ENCODE measurements around the gene C2CD2.
A peak's percentile ranks its signal among the peaks of the same experiment; 100 is the strongest.

C2CD2 gene

GRCh38 chr21:41861987-41862386, 91.8 kb downstream of the C2CD2 start:
- no peaks in the 10 kb centered on the region for H3K79me1 ChIP-seq (ENCODE audit: low read depth, low read length)
- DNase-seq (ENCODE audit: low spot score) = no peak
- no peak overlapping the region for H4K8ac ChIP-seq (ENCODE audit: low read depth, low read length)
- H2AFZ ChIP-seq (ENCODE audit: low read length) = no peak overlapping the region
- H2AK5ac ChIP-seq (ENCODE audit: low read depth, low read length) = no peak overlapping the region
- H3K27ac ChIP-seq (replicated peaks; ENCODE audit: low read length) = no peak overlapping the region
- H3K9ac ChIP-seq (ENCODE audit: low read depth, low read length, poor library complexity) = no peak overlapping the region
- H3K23ac ChIP-seq (ENCODE audit: low read depth, low read length, poor library complexity) = no peak overlapping the region
- no peak overlapping the region for H3K4ac ChIP-seq (ENCODE audit: low read length)
- H4K91ac ChIP-seq (ENCODE audit: low read depth, low read length, poor library complexity) = no peak overlapping the region
- no peak overlapping the region for H2BK120ac ChIP-seq (ENCODE audit: low read depth, low read length)
- no CpG with 5 or more reads among the region's 17 CpGs for WGBS, 2 donors (ENCODE audit: extremely low coverage in 2 of 2, insufficient read length in 2 of 2, insufficient replicate concordance in 1 of 2)
- peaks cover 11 to 15% of the 10 kb centered on the region in 2 donors for H3K36me3 ChIP-seq (replicated peaks in 1 of 2; ENCODE audit: control insufficient read depth in 2 of 2, insufficient read depth in 2 of 2, low read length in 2 of 2)
- no peaks in the 10 kb centered on the region for H3K4me1 ChIP-seq (ENCODE audit: control insufficient read depth in 2 of 2, insufficient read depth in 1 of 2, low read depth in 1 of 2, low read length in 2 of 2)
- H3K14ac ChIP-seq (ENCODE audit: low read length) = peak overlapping the region; percentile 84
- H3K27me3 ChIP-seq (ENCODE audit: control insufficient read depth in 3 of 3, insufficient read depth in 3 of 3, low read depth in 1 of 3, low read length in 3 of 3) = no peaks in the 10 kb centered on the region
- no peak overlapping the region for H3K18ac ChIP-seq (ENCODE audit: low read length)
- H3K4me3 ChIP-seq (ENCODE audit: low read length in 2 of 2) = no peak overlapping the region
- no peak overlapping the region for H3K4me2 ChIP-seq (ENCODE audit: insufficient read depth, low read length, poor library complexity, severe bottlenecking)
- H2BK12ac ChIP-seq (ENCODE audit: low read length) = no peak overlapping the region
- no peak overlapping the region for H2BK15ac ChIP-seq (ENCODE audit: low read length)
- H2BK5ac ChIP-seq (ENCODE audit: low read length) = no peak overlapping the region
- H3K9me3 ChIP-seq (replicated peaks in 1 of 2; ENCODE audit: control insufficient read depth in 2 of 2, insufficient read depth in 1 of 2, low read depth in 1 of 2, low read length in 2 of 2) = no peaks in the 10 kb centered on the region

DNA sequence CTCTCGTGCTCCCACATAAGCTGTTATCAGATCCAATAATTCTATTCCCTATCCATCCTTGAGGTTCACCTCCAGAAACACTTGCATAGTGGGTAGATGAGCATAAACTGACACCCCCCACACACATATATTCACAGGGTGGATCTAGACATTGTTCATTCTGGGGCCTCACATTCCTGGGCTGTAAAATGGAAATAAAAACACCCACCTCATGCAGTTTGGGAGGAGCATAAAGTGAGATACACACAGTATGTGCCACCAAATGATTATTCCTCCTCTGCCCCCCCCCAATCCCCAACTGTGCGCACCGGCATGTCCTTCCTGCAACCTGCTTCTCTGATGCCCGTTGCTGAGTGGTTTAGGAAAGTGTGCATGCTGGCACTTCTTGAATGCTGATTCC, 92.6 kb downstream of the C2CD2 start:
- Histone ChIP-seq H3K4ac (ENCODE audit: low read length) (no peak overlapping the region), H2BK15ac (ENCODE audit: low read length) (no peak overlapping the region), H3K36me3 (replicated peaks in 1 of 2; ENCODE audit: control insufficient read depth in 2 of 2, insufficient read depth in 2 of 2, low read length in 2 of 2) (peaks cover 13 to 23% of the 10 kb centered on the region in 2 donors), H4K91ac (ENCODE audit: low read depth, low read length, poor library complexity) (no peak overlapping the region), H2AK5ac (ENCODE audit: low read depth, low read length) (no peak overlapping the region), H2BK120ac (ENCODE audit: low read depth, low read length) (no peak overlapping the region), H3K27me3 (ENCODE audit: control insufficient read depth in 3 of 3, insufficient read depth in 3 of 3, low read depth in 1 of 3, low read length in 3 of 3) (no peaks in the 10 kb centered on the region), H3K9ac (ENCODE audit: low read depth, low read length, poor library complexity) (no peak overlapping the region), H2AFZ (ENCODE audit: low read length) (no peak overlapping the region), H3K79me1 (ENCODE audit: low read depth, low read length) (no peaks in the 10 kb centered on the region), H3K9me3 (replicated peaks in 1 of 2; ENCODE audit: control insufficient read depth in 2 of 2, insufficient read depth in 1 of 2, low read depth in 1 of 2, low read length in 2 of 2) (no peaks in the 10 kb centered on the region), H3K18ac (ENCODE audit: low read length) (peak overlapping the region; percentile 72), H3K23ac (ENCODE audit: low read depth, low read length, poor library complexity) (no peak overlapping the region), H2BK12ac (ENCODE audit: low read length) (no peak overlapping the region), H3K14ac (ENCODE audit: low read length) (no peak overlapping the region), H4K8ac (ENCODE audit: low read depth, low read length) (no peak overlapping the region), H3K4me1 (ENCODE audit: control insufficient read depth in 2 of 2, insufficient read depth in 1 of 2, low read depth in 1 of 2, low read length in 2 of 2) (no peaks in the 10 kb centered on the region), H3K4me3 (ENCODE audit: low read length in 2 of 2) (no peak overlapping the region), H3K27ac (replicated peaks; ENCODE audit: low read length) (no peak overlapping the region), H2BK5ac (ENCODE audit: low read length) (no peak overlapping the region), H3K4me2 (ENCODE audit: insufficient read depth, low read length, poor library complexity, severe bottlenecking) (no peak overlapping the region)
- no CpG with 5 or more reads among the region's 4 CpGs for WGBS, 2 donors (ENCODE audit: extremely low coverage in 2 of 2, insufficient read length in 2 of 2, insufficient replicate concordance in 1 of 2)
- no peak for DNase-seq (ENCODE audit: low spot score)

GRCh38 chr21:41859297-41859980, 94.4 kb downstream of the C2CD2 start:
- no CpG with 5 or more reads among the region's 23 CpGs for WGBS, 2 donors (ENCODE audit: extremely low coverage in 2 of 2, insufficient read length in 2 of 2, insufficient replicate concordance in 1 of 2)
- Histone ChIP-seq H4K8ac (ENCODE audit: low read depth, low read length) (no peak overlapping the region), H2BK12ac (ENCODE audit: low read length) (no peak overlapping the region)

DNA sequence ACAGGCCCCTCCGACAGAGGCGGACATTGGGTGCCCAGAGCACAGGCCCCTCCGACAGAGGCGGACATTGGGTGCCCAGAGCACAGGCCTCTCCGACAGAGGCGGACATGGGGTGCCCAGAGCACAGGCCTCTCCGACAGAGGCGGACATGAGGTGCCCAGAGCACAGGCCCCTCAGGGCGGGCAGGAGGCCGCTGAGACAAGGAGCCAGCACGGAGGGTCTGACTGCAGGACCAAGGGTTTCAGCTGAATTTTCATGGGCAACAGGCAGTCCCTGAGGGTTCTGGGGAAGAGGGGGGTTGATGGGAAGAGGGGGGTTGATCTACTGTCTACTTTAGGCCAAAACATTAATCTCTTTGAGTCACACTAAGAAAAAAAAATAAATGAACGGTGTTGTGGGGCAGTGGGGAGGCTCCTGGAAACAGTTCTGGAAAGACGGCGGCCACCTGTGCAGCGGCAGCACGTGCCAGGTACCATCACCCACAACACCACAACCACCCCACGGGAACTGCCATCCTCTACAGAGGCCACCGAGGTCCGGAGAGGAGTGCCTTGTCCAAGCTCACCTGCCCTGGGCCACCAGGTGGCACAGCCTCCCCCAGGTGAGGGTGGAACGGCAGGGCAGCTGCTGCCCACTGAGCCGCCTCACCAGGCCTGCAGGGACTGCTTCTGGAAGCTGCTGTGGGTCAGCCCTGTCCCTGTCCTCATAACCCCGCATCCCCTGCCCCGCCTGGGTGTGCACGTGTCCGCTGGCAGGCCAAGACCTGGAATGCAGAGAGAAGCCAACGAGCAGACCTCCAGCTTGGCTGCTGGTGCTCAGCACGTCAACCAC, 95.1 kb downstream of the C2CD2 start:
- Histone ChIP-seq H2AFZ (ENCODE audit: low read length) (no peak overlapping the region), H2BK12ac (ENCODE audit: low read length) (no peak overlapping the region), H4K8ac (ENCODE audit: low read depth, low read length) (no peak overlapping the region), H3K9ac (ENCODE audit: low read depth, low read length, poor library complexity) (peak overlapping the region; percentile 3), H2BK5ac (ENCODE audit: low read length) (no peak overlapping the region), H3K79me1 (ENCODE audit: low read depth, low read length) (peaks cover 2% of the 10 kb centered on the region), H3K4me1 (ENCODE audit: control insufficient read depth in 2 of 2, insufficient read depth in 1 of 2, low read depth in 1 of 2, low read length in 2 of 2) (no peaks in the 10 kb centered on the region), H3K4ac (ENCODE audit: low read length) (no peak overlapping the region), H3K14ac (ENCODE audit: low read length) (no peak overlapping the region), H2BK15ac (ENCODE audit: low read length) (no peak overlapping the region), H3K4me2 (ENCODE audit: insufficient read depth, low read length, poor library complexity, severe bottlenecking) (no peak overlapping the region), H3K23ac (ENCODE audit: low read depth, low read length, poor library complexity) (no peak overlapping the region), H3K27me3 (ENCODE audit: control insufficient read depth in 3 of 3, insufficient read depth in 3 of 3, low read depth in 1 of 3, low read length in 3 of 3) (no peaks in the 10 kb centered on the region), H2BK120ac (ENCODE audit: low read depth, low read length) (no peak overlapping the region), H3K4me3 (ENCODE audit: low read length in 2 of 2) (no peak overlapping the region), H3K36me3 (replicated peaks in 1 of 2; ENCODE audit: control insufficient read depth in 2 of 2, insufficient read depth in 2 of 2, low read length in 2 of 2) (peaks cover 20 to 41% of the 10 kb centered on the region in 2 donors), H3K18ac (ENCODE audit: low read length) (peak overlapping the region; percentile 21), H4K91ac (ENCODE audit: low read depth, low read length, poor library complexity) (no peak overlapping the region), H3K9me3 (replicated peaks in 1 of 2; ENCODE audit: control insufficient read depth in 2 of 2, insufficient read depth in 1 of 2, low read depth in 1 of 2, low read length in 2 of 2) (no peaks in the 10 kb centered on the region), H3K27ac (replicated peaks; ENCODE audit: low read length) (no peak overlapping the region), H2AK5ac (ENCODE audit: low read depth, low read length) (peak overlapping the region; percentile 46)
- DNase-seq (ENCODE audit: low spot score) = no peak
- WGBS, 2 donors (ENCODE audit: extremely low coverage in 2 of 2, insufficient read length in 2 of 2, insufficient replicate concordance in 1 of 2) = no CpG with 5 or more reads among the region's 27 CpGs

More at GRCh38 chr21:41859297-41859980, 94.4 kb downstream of the C2CD2 start:
- H2BK15ac ChIP-seq (ENCODE audit: low read length) = no peak overlapping the region
- no peak overlapping the region for H3K4me3 ChIP-seq (ENCODE audit: low read length in 2 of 2)
- peaks cover 15 to 33% of the 10 kb centered on the region in 2 donors for H3K36me3 ChIP-seq (replicated peaks in 1 of 2; ENCODE audit: control insufficient read depth in 2 of 2, insufficient read depth in 2 of 2, low read length in 2 of 2)
- H2AFZ ChIP-seq (ENCODE audit: low read length) = no peak overlapping the region
- H3K4me1 ChIP-seq (ENCODE audit: control insufficient read depth in 2 of 2, insufficient read depth in 1 of 2, low read depth in 1 of 2, low read length in 2 of 2) = no peaks in the 10 kb centered on the region
- H4K91ac ChIP-seq (ENCODE audit: low read depth, low read length, poor library complexity) = no peak overlapping the region
- no peak overlapping the region for H3K14ac ChIP-seq (ENCODE audit: low read length)
- H3K23ac ChIP-seq (ENCODE audit: low read depth, low read length, poor library complexity) = no peak overlapping the region
- no peak overlapping the region for H2BK5ac ChIP-seq (ENCODE audit: low read length)
- no peak overlapping the region for H2BK120ac ChIP-seq (ENCODE audit: low read depth, low read length)
- no peak overlapping the region for H3K4me2 ChIP-seq (ENCODE audit: insufficient read depth, low read length, poor library complexity, severe bottlenecking)
- H3K9ac ChIP-seq (ENCODE audit: low read depth, low read length, poor library complexity) = no peak overlapping the region
- H3K27me3 ChIP-seq (ENCODE audit: control insufficient read depth in 3 of 3, insufficient read depth in 3 of 3, low read depth in 1 of 3, low read length in 3 of 3) = no peaks in the 10 kb centered on the region
- H3K79me1 ChIP-seq (ENCODE audit: low read depth, low read length) = peaks cover 2% of the 10 kb centered on the region
- no peak overlapping the region for H2AK5ac ChIP-seq (ENCODE audit: low read depth, low read length)
- no peak for DNase-seq (ENCODE audit: low spot score)
- H3K18ac ChIP-seq (ENCODE audit: low read length) = peak overlapping the region; percentile 19
- H3K4ac ChIP-seq (ENCODE audit: low read length) = no peak overlapping the region
- no peaks in the 10 kb centered on the region for H3K9me3 ChIP-seq (replicated peaks in 1 of 2; ENCODE audit: control insufficient read depth in 2 of 2, insufficient read depth in 1 of 2, low read depth in 1 of 2, low read length in 2 of 2)
- H3K27ac ChIP-seq (replicated peaks; ENCODE audit: low read length) = no peak overlapping the region

Data from neuronal stem cell (in vitro differentiated cells).